HG02938 (cell line): Measurements from ENCODE around the gene DAW1.
"Not testable (repeated sequence)": the region's sequence is repeated elsewhere in the genome, so short reads cannot be mapped to it uniquely, and the experiment has no call there.

Source experiments
- ATAC-seq: cut with Tn5 transposase; IDR thresholded peaks from one replicate; pipeline ENCODE4 v1.9.1; 2021; ENCODE audit warnings: mild to moderate bottlenecking, moderate library complexity; ENCODE audit not compliant: unreplicated experiment

Gene DAW1

GRCh38 chr2:227908266-227909054 lies 37.0 kb downstream of the DAW1 start:
- ATAC-seq = no peak

- no peak for ATAC-seq
Observed at GRCh38 chr2:227914362-227914761, 42.9 kb downstream of the DAW1 start.

GRCh38 chr2:227921648-227922047 lies 50.2 kb downstream of the DAW1 start:
- ATAC-seq = no peak

GRCh38 chr2:227932001-227932400 lies 60.6 kb downstream of the DAW1 start:
- ATAC-seq = peak; percentile 48

GRCh38 chr2:227932403-227932802 lies 61.0 kb downstream of the DAW1 start:
- no peak for ATAC-seq

GRCh38 chr2:227933884-227934283 lies 62.5 kb downstream of the DAW1 start:
- ATAC-seq = no peak

- not testable (repeated sequence) for ATAC-seq
Observed at GRCh38 chr2:227936249-227936648, 64.8 kb downstream of the DAW1 start.

- ATAC-seq = peak; percentile 36
Observed at GRCh38 chr2:227939271-227940027, 68.0 kb downstream of the DAW1 start.

GRCh38 chr2:227942021-227942420 lies 70.6 kb downstream of the DAW1 start:
- peak; percentile 78 for ATAC-seq

GRCh38 chr2:227942965-227943364 lies 71.5 kb downstream of the DAW1 start:
- no peak for ATAC-seq

GRCh38 chr2:227960317-227960716 lies 88.9 kb downstream of the DAW1 start:
- no peak for ATAC-seq

GRCh38 chr2:227971619-227972230 lies 100.3 kb downstream of the DAW1 start:
- no peak for ATAC-seq

- ATAC-seq = no peak
Observed at GRCh38 chr2:227973241-227973640, 101.8 kb downstream of the DAW1 start.
